ENCODE results near the gene CC2D1B. TPM values are rescaled to one million over a fixed set of nuclear protein-coding genes. Genes with fewer than 3 reads are reported as not detected.
A peak's percentile ranks its signal among the peaks of the same experiment; 100 is the strongest.

The CC2D1B gene
- total and polyA plus RNA-seq, 9 of the 15 experiments (the other 6 are each of a cell fraction or from before 2014, with no cell fraction given): 1.2 to 33.6 (median 25.5) TPM

- peak; percentile 84 for TF ChIP-seq ZNF592 (IDR thresholded peaks at IDR 0.05)
- TF ChIP-seq E2F4 (CRISPR knock-in tag; IDR thresholded peaks at IDR 0.05; ENCODE audit: low read depth): peak; percentile 38; the same call in 1 of the 2 replicates
- peak; percentile 68; the same call in 1 of the 2 replicates for TF ChIP-seq AFF4 (CRISPR knock-in tag; IDR thresholded peaks at IDR 0.05)
- 0 out of 2 replicates have a peak, but pooled peaks have one; percentile 45 for TF ChIP-seq EP300 (IDR thresholded peaks at IDR 0.05; ENCODE audit: low read length)
- no peak for TF ChIP-seq GTF2B (IDR thresholded peaks at IDR 0.05; ENCODE audit: extremely low read depth, insufficient read length)
- 0 out of 2 replicates have a peak, but pooled peaks have one; percentile 31 for TF ChIP-seq BCOR (IDR thresholded peaks at IDR 0.05)
- TF ChIP-seq NFIC (IDR thresholded peaks at IDR 0.05): 0 out of 2 replicates have a peak, but pooled peaks have one; percentile 13
- no peak; the same call in 1 of the 2 replicates for TF ChIP-seq CREB3 (tag; conservative IDR thresholded peaks at IDR 0.05; ENCODE audit: low read depth)
- TF ChIP-seq SMARCE1 (IDR thresholded peaks at IDR 0.05): peak; percentile 78
- 0 out of 2 replicates have a peak, but pooled peaks have one; percentile 4 for TF ChIP-seq TAL1 (IDR thresholded peaks at IDR 0.05)
- TF ChIP-seq ELF2 (CRISPR knock-in tag; IDR thresholded peaks at IDR 0.05): no peak
- 0 out of 2 replicates have a peak, but pooled peaks have one; percentile 22 for TF ChIP-seq MBD2 (IDR thresholded peaks at IDR 0.05; ENCODE audit: borderline replicate concordance, low read depth)
- TF ChIP-seq MAFF (IDR thresholded peaks at IDR 0.05; ENCODE audit: low read length): peak; percentile 84
- no peak for TF ChIP-seq MEIS2 (IDR thresholded peaks at IDR 0.05; ENCODE audit: partially characterized antibody)
- TF ChIP-seq MYNN (IDR thresholded peaks at IDR 0.05): no peak
- TF ChIP-seq MYNN (CRISPR knock-in tag; IDR thresholded peaks at IDR 0.05): no peak
Observed at GRCh38 chr1:52365071-52365745, 797 bp downstream of the CC2D1B start (continued).
